Liver (tissue), 9 donors: ENCODE measurements around the gene GRXCR2. TPM values are rescaled to one million over a fixed set of nuclear protein-coding genes. Genes with fewer than 3 reads are reported as not detected.

Experiments used
- DNase-seq: peaks from one replicate; pipeline ENCODE4 v3.0.0-alpha.2; 2017; ENCODE audit warnings: low spot score
- H3K27ac ChIP-seq, 2 donors: one replicate each; pipeline ENCODE4 v1.7.0; 2013; ENCODE audit warnings: inconsistent platforms in 2 of 2, low read length in 2 of 2, control low read depth in 1 of 2, low read depth in 1 of 2, mild to moderate bottlenecking in 1 of 2
- H3K27me3 ChIP-seq, 4 donors: one replicate each; pipeline versions ENCODE4 v1.6.1 to v1.7.0; 2013; ENCODE audit warnings: low read length in 3 of 4, inconsistent platforms in 1 of 4, mild to moderate bottlenecking in 1 of 4, moderate library complexity in 1 of 4; ENCODE audit not compliant: control insufficient read depth in 4 of 4, insufficient read depth in 4 of 4
- H3K36me3 ChIP-seq, 4 donors: one replicate each; pipeline versions ENCODE4 v1.6.1 to v1.7.0; 2013; ENCODE audit warnings: low read length in 3 of 4, mild to moderate bottlenecking in 3 of 4, low read depth in 1 of 4, moderate library complexity in 1 of 4; ENCODE audit not compliant: control insufficient read depth in 4 of 4, insufficient read depth in 3 of 4
- H3K4me1 ChIP-seq, 4 donors: one replicate each; pipeline versions ENCODE4 v1.6.1 to v1.7.0; 2013; ENCODE audit warnings: low read length in 3 of 4, mild to moderate bottlenecking in 3 of 4, moderate library complexity in 1 of 4; ENCODE audit not compliant: control insufficient read depth in 4 of 4, insufficient read depth in 4 of 4
- H3K4me3 ChIP-seq, 3 donors: one replicate each; pipeline versions ENCODE4 v1.6.1 to v1.7.0; 2013; ENCODE audit warnings: low read length in 3 of 3, control low read depth in 1 of 3, low read depth in 1 of 3, mild to moderate bottlenecking in 1 of 3
- H3K9ac ChIP-seq, 2 donors: one replicate each; pipeline ENCODE4 v1.7.0; 2013; ENCODE audit warnings: low read length in 2 of 2, mild to moderate bottlenecking in 2 of 2, moderate library complexity in 2 of 2, control low read depth in 1 of 2, low read depth in 1 of 2
- H3K9me3 ChIP-seq, 4 donors: one replicate each; pipeline versions ENCODE4 v1.6.1 to v1.7.0; 2013; ENCODE audit warnings: low read length in 3 of 4; ENCODE audit not compliant: control insufficient read depth in 4 of 4
- ATF3 ChIP-seq: IDR thresholded peaks from 2 replicates; pipeline ENCODE4 v1.6.1; 2016; ENCODE audit warnings: antibody characterized with exemption
- CTCF ChIP-seq: fragments of 150-350 bp; IDR thresholded peaks from 2 replicates; pipeline ENCODE4 v1.5.1; 2017; ENCODE audit warnings: improper control_type of control experiment, low read depth, low read length; ENCODE audit not compliant: missing input control
- EGR1 ChIP-seq, 2 donors: IDR thresholded peaks; 2 replicates each; pipeline ENCODE4 v1.6.1; 2016 to 2018; ENCODE audit warnings: antibody characterized with exemption in 2 of 2, low read depth in 2 of 2
- FOXA1 ChIP-seq: IDR thresholded peaks from 2 replicates; pipeline ENCODE4 v1.6.1; 2016; ENCODE audit warnings: antibody characterized with exemption
- GABPA ChIP-seq, 2 donors: IDR thresholded peaks in 1 of 2; conservative IDR thresholded peaks in 1 of 2; 2 replicates each; pipeline ENCODE4 v1.6.1; 2016; ENCODE audit warnings: antibody characterized with exemption in 2 of 2, mild to moderate bottlenecking in 1 of 2, moderate library complexity in 1 of 2
- HNF4A ChIP-seq, 2 donors: conservative IDR thresholded peaks; 2 replicates each; pipeline ENCODE4 v1.6.1; 2016; ENCODE audit warnings: antibody characterized with exemption in 2 of 2, mild to moderate bottlenecking in 2 of 2
- HNF4G ChIP-seq: IDR thresholded peaks from 2 replicates; pipeline ENCODE4 v1.6.1; 2016; ENCODE audit warnings: antibody characterized with exemption
- NR2F2 ChIP-seq: IDR thresholded peaks from 2 replicates; pipeline ENCODE4 v1.6.1; 2016; ENCODE audit warnings: antibody characterized with exemption
- REST ChIP-seq: IDR thresholded peaks from 2 replicates; pipeline ENCODE4 v1.6.1; 2016; ENCODE audit warnings: antibody characterized with exemption, mild to moderate bottlenecking
- RXRA ChIP-seq, 2 donors: IDR thresholded peaks; 2 replicates each; pipeline ENCODE4 v1.6.1; 2017 to 2018; ENCODE audit warnings: antibody characterized with exemption in 2 of 2, mild to moderate bottlenecking in 1 of 2
- SP1 ChIP-seq: IDR thresholded peaks from 2 replicates; pipeline ENCODE4 v1.6.1; 2018; ENCODE audit warnings: antibody characterized with exemption, mild to moderate bottlenecking
- TAF1 ChIP-seq: conservative IDR thresholded peaks from 2 replicates; pipeline ENCODE4 v1.6.1; 2016; ENCODE audit warnings: antibody characterized with exemption, mild to moderate bottlenecking
- WGBS: extraction: QIAGEN DNeasy Blood & Tissue Kit; methylation state at CpG from one replicate; pipeline ENCODE4 v1.1.7; 2013; 5-methylcytosine and 5-hydroxymethylcytosine counted together
- polyA plus RNA-seq, 2 donors: library from polyadenylated mRNA; stranded (reverse) in 1 of 2; unstranded in 1 of 2; fragments of 200-250 nt in 1 of 2; fragments of >200 nt in 1 of 2; fragmentation: Nextera tagmentation in 1 of 2; extraction: Ambion mirVana in 1 of 2; gene quantifications; one replicate each; pipeline versions ENCODE4 v1.2.1 to v1.2.3, GENCODE V29; 2013 to 2015
- total RNA-seq, 2 donors: library from RNA; depleted of rRNA; stranded (reverse); fragments of >200 nt; gene quantifications; one replicate each; pipeline ENCODE4 v1.2.3, GENCODE V29; 2014
- donor health status: healthy.
- donor health status: healthy.
- donor health status: healthy.
- donor health status: healthy.
- donor health status: healthy.

Gene GRXCR2
- total and polyA plus RNA-seq, 4 donors = not detected

GRCh38 chr5:145921211-145921610 is 48.4 kb upstream of the GRXCR2 start (continued):
- TF ChIP-seq FOXA1 (no peak), EGR1 (IDR thresholded peaks at IDR 0.05; ENCODE audit: low read depth in 2 of 2) (no peak)

GRCh38 chr5:145920542-145921210 is 47.9 kb upstream of the GRXCR2 start:
- no peak for TF ChIP-seq SP1
- no peaks in the 10 kb centered on the region for H3K27me3 ChIP-seq
- H3K9me3 ChIP-seq = no peaks in the 10 kb centered on the region
- no peaks in the 10 kb centered on the region for H3K36me3 ChIP-seq
- DNase-seq = no peak
- H3K4me1 ChIP-seq = no peaks in the 10 kb centered on the region
- no peak overlapping the region for H3K4me3 ChIP-seq
- 73% methylated on average over 1 of the region's 1 CpG for WGBS
- H3K9ac ChIP-seq = no peak overlapping the region
- H3K27ac ChIP-seq = no peak overlapping the region

- no peaks in the 10 kb centered on the region for H3K36me3 ChIP-seq
- no peaks in the 10 kb centered on the region for H3K27me3 ChIP-seq
- WGBS = 88% methylated on average over 6 of the region's 6 CpGs
- TF ChIP-seq HNF4G (no peak), SP1 (no peak), TAF1 (no peak), ATF3 (no peak), HNF4A (conservative IDR thresholded peaks at IDR 0.05) (no peak), GABPA (IDR thresholded peaks at IDR 0.05 in 1 of 2, conservative IDR thresholded peaks at IDR 0.05 in 1 of 2) (no peak), FOXA1 (no peak), NR2F2 (no peak), EGR1 (IDR thresholded peaks at IDR 0.05; ENCODE audit: low read depth in 2 of 2) (no peak), REST (no peak), CTCF (no peak), RXRA (IDR thresholded peaks at IDR 0.05) (no peak)
- no peak overlapping the region for H3K4me3 ChIP-seq
- H3K4me1 ChIP-seq = no peaks in the 10 kb centered on the region
- no peak for DNase-seq
- H3K9ac ChIP-seq = no peak overlapping the region
- H3K9me3 ChIP-seq = no peaks in the 10 kb centered on the region
- no peak overlapping the region for H3K27ac ChIP-seq
Measured at GRCh38 chr5:145919413-145919812, 46.6 kb upstream of the GRXCR2 start.
